Thymus (tissue), 11 donors: ENCODE measurements around the gene PATJ. TPM values are rescaled to one million over a fixed set of nuclear protein-coding genes. Genes with fewer than 3 reads are reported as not detected.
A peak's percentile ranks its signal among the peaks of the same experiment; 100 is the strongest.
"Not testable (repeated sequence)": the region's sequence is repeated elsewhere in the genome, so short reads cannot be mapped to it uniquely, and the experiment has no call there.

ENCODE experiments used
- DNase-seq, 9 donors: peaks; one replicate each; pipeline ENCODE4 v3.0.0-alpha.2; 2013; ENCODE audit warnings: low spot score in 9 of 9, low read depth in 6 of 9, missing footprints in 1 of 9
- H3K27ac ChIP-seq, 2 donors: one replicate each; pipeline ENCODE4 v1.5.1; 2013; ENCODE audit warnings: control low read depth in 1 of 2, low read depth in 1 of 2, low read length in 1 of 2, mild to moderate bottlenecking in 1 of 2, moderate library complexity in 1 of 2
- H3K27me3 ChIP-seq, 2 donors: one replicate each; pipeline ENCODE4 v1.5.1; 2013; ENCODE audit warnings: low read length in 1 of 2; ENCODE audit not compliant: control insufficient read depth in 2 of 2, insufficient read depth in 1 of 2
- H3K36me3 ChIP-seq, 2 donors: one replicate each; pipeline ENCODE4 v1.5.1; 2013; ENCODE audit warnings: low read length in 1 of 2, mild to moderate bottlenecking in 1 of 2, moderate library complexity in 1 of 2; ENCODE audit not compliant: control insufficient read depth in 2 of 2, insufficient read depth in 2 of 2
- H3K4me1 ChIP-seq, 2 donors: one replicate each; pipeline ENCODE4 v1.5.1; 2013; ENCODE audit warnings: low read length in 2 of 2; ENCODE audit not compliant: control insufficient read depth in 2 of 2, insufficient read depth in 2 of 2
- H3K4me3 ChIP-seq, 2 donors: one replicate each; pipeline ENCODE4 v1.5.1; 2013; ENCODE audit warnings: low read length in 2 of 2, control low read depth in 1 of 2, mild to moderate bottlenecking in 1 of 2
- H3K9me3 ChIP-seq, 2 donors: one replicate each; pipeline ENCODE4 v1.5.1; 2013; ENCODE audit warnings: low read length in 1 of 2, mild to moderate bottlenecking in 1 of 2; ENCODE audit not compliant: control insufficient read depth in 2 of 2, insufficient read depth in 1 of 2
- WGBS: extraction: QIAGEN DNeasy Blood & Tissue Kit; methylation state at CpG from one replicate; pipeline ENCODE4 v1.1.7; 2013; 5-methylcytosine and 5-hydroxymethylcytosine counted together
- polyA plus RNA-seq: library from polyadenylated mRNA; stranded (reverse); fragments of 200-250 nt; gene quantifications from one replicate; pipeline ENCODE4 v1.2.3, GENCODE V29; 2013
- total RNA-seq: library from RNA; stranded (reverse); fragments of 120-200 nt; gene quantifications from one replicate; pipeline ENCODE4 v1.2.4, GENCODE V29; 2013
- donor health status: healthy.

The PATJ gene
- total and polyA plus RNA-seq, 2 donors = 8.6 to 12.4 TPM

DNA sequence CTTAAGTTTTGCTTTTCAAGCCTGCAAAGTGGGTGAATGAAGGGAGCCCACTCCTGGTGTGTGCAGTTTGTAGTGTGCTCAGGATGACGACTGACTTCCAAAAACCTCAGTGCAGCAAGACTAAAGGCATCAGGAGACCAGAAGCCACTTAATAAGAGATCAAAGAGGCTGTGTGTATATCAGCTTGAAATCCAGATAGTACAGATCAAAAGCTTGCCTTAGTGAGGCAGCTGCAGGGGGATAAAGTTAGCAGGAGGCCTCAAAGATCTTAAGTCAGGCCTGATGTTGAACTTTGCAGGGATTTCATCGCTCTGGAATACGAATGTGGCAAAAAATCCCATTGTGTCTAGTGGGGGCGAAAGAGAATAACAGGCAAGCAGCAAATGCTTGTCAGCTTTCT, 99.8 kb downstream of the PATJ start:
- no peaks in the 10 kb centered on the region for H3K9me3 ChIP-seq
- no peaks in the 10 kb centered on the region for H3K4me1 ChIP-seq
- no peak for DNase-seq
- H3K27ac ChIP-seq = no peak overlapping the region
- no peak overlapping the region for H3K4me3 ChIP-seq
- H3K36me3 ChIP-seq = no peaks in the 10 kb centered on the region
- no peaks in the 10 kb centered on the region for H3K27me3 ChIP-seq
- 76% methylated on average over 4 of the region's 4 CpGs for WGBS

DNA sequence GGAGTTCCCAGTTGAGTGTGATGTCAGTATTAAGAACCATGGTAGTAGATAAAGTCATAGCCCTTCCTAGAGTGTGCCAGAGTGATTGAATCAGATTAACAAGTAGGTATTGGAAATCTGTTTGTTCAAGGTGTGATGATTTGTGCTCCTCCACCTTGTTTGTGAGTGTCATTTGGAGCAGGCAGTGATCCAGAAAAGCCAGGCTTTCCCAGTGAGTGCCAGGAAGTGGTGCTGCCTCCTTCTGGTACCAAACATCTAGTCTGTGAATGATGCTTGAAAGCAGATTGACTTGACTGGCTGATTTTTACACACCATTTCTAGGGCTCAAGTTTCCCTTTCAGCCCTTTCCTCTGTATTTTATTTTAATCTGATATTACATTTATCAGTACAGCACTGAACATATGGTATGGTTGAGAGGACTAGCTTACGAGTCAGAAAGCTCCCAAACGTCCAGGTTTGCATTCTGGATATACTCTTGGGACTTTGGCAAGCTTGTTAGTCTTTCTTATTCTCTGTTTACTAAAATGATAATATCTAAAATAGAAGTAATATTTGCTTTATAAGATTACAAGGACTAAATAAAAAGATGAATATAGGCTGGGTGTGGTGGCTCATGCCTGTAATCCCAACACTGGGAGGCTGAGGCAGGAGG, 100.7 kb downstream of the PATJ start:
- no peak for DNase-seq
- Histone ChIP-seq H3K9me3 (no peaks in the 10 kb centered on the region), H3K4me1 (no peaks in the 10 kb centered on the region), H3K27ac (no peak overlapping the region), H3K4me3 (no peak overlapping the region), H3K27me3 (no peaks in the 10 kb centered on the region), H3K36me3 (no peaks in the 10 kb centered on the region)
- 96% methylated on average over 2 of the region's 2 CpGs for WGBS

DNA sequence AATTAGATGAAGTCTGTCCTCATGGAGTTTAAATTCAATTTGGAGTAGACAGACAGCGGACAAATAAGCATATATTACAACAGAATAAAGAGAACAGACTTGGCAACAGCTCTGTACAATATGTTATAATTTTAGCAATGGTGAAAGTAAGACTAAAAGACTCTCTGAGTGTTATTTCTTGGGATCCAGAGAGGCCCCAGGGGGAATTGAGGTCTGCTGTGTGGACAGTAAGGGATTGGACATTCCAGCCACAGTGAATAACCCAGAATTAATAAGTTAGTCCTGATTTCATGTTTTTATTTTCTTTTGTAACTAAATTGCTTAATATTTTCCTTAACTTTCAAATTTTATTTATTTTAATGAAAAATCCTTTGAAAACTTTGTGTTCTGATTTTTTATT, 101.7 kb downstream of the PATJ start:
- Histone ChIP-seq H3K4me1 (no peaks in the 10 kb centered on the region), H3K36me3 (no peaks in the 10 kb centered on the region), H3K27me3 (no peaks in the 10 kb centered on the region), H3K27ac (no peak overlapping the region), H3K9me3 (no peaks in the 10 kb centered on the region), H3K4me3 (no peak overlapping the region)
- DNase-seq = no peak
- WGBS = 95% methylated on average over 1 of the region's 1 CpG

DNA sequence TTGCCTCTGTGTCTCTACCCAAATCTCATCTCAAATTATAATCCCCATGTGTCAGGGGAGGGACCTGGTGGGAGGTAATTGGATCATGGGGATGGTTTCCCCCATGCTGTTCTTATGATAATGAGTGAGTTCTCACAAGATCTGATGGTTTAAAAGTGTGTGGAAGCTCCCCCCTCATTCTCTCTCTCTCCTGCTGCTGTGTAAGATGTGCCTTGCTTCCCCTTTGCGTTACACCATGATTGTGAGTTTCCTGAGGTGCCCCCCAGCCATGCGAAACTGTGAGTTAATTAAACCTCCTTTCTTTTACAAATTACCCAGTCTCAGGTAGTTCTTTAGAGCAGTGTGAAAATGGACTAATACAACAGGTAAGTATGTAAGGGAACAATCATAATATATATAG, 102.4 kb downstream of the PATJ start:
- H3K9me3 ChIP-seq, H3K36me3 ChIP-seq, H3K4me3 ChIP-seq, DNase-seq, H3K4me1 ChIP-seq, H3K27me3 ChIP-seq, H3K27ac ChIP-seq: not testable (repeated sequence)
- WGBS = 99% methylated on average over 2 of the region's 2 CpGs

DNA sequence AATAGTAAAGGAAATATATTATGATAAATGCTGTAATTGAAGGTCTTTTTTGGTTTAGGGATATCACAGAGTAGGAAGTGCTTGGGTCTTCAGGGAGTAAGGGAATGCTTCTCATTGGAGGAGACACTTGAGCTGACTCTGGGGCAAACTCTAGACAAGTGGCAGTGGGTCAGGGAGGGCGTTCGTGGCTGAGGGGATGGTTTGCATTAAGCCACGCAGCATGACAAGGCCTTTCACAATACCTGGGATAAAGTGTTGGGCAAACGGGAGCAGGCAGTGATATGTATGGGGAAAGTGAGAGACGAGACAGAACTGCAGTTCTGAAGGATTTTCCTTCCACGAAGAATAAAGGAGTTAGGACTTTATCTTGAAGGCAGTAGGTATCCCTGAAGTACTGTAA, 109.0 kb downstream of the PATJ start:
- no peak for DNase-seq
- Histone ChIP-seq H3K36me3 (no peaks in the 10 kb centered on the region), H3K4me1 (no peaks in the 10 kb centered on the region), H3K4me3 (no peak overlapping the region), H3K27me3 (no peaks in the 10 kb centered on the region), H3K27ac (no peak overlapping the region), H3K9me3 (no peaks in the 10 kb centered on the region)
- WGBS = 97% methylated on average over 6 of the region's 6 CpGs

DNA sequence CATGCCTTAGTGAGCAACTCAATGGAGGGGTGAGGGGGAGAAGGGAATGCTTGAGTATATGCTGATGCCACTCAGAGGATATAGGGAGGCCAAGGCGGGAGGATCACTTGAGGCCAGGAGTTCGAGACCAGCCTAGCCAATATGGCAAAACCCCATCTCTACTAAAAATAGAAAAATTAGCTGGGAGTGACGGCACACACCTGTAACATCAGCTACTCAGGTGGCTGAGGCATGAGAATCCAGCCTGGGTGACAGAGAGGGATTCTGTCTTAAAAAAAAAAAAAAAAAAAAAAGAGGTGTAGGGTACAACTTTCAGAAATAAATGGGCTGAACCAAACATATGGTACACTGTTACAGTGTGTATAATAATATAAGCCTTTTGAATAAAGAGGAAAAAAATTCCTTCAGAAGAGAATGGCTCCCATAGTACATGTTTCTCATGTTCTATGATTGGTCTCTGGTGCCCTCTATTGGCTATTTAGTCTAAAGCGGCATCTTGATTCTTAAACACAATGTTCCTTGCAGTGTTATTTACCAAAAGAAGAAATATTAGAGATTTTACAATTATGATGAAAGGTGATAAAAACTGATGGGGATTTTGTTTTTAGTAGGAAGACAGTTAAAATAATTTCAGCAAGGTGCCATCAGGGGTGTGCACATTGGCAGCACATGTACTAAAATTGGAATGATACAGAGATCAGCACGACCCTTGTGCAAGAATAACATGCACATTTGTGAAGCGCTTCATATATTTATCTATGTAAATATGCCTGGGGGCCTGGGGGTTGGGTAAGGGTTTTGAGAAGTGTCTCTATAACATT, 109.8 kb downstream of the PATJ start:
- no peaks in the 10 kb centered on the region for H3K4me1 ChIP-seq

DNA sequence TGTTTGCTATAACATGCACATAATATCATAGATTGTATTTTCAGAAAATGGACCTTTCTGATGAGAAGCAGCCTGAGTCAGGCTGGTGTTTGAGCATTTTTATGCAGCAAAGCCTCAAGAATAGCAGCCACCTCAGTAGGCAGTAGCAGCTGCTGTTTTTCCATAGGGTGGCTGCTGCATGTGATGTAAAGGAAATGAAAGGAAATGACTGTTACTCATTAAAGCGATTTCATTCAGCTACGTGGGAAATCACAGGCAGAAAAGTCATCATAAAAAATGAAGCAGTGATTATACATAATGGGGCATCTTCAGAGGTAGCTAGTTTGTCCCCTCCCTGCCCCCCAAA, 110.4 kb downstream of the PATJ start:
- H3K27ac ChIP-seq = no peak overlapping the region
- H3K36me3 ChIP-seq = no peaks in the 10 kb centered on the region
- no peaks in the 10 kb centered on the region for H3K27me3 ChIP-seq
- H3K4me3 ChIP-seq = no peak overlapping the region
- H3K9me3 ChIP-seq = no peaks in the 10 kb centered on the region
- 90% methylated on average over 2 of the region's 2 CpGs for WGBS
- DNase-seq = no peak
- no peaks in the 10 kb centered on the region for H3K4me1 ChIP-seq

More for the DNA sequence above, 109.8 kb downstream of the PATJ start:
- no peak overlapping the region for H3K27ac ChIP-seq
- 84% methylated on average over 6 of the region's 6 CpGs for WGBS
- no peak overlapping the region for H3K4me3 ChIP-seq
- no peaks in the 10 kb centered on the region for H3K9me3 ChIP-seq
- no peaks in the 10 kb centered on the region for H3K36me3 ChIP-seq
- H3K27me3 ChIP-seq = no peaks in the 10 kb centered on the region
- DNase-seq = peak; percentile 27 to 83 (median 57)

DNA sequence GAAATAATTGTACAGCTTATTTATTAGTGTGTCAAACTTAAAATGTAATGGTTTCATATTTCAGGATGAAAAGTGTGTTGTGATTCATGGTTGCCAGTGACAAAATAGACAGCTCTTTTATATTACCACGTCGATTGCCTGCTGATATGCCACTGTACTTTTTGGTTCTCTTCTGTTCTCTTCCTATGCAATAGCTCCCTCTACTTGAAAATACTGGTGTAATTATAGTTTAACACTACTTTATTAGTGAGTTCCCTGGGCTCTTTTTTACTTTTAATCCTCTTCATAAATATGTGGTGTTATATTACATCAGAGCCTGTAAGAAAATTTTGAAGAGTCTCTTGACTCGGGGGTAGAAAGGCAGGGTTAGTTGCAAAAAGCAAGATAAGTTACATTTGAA, 111.3 kb downstream of the PATJ start:
- DNase-seq = no peak
- WGBS = 68% methylated on average over 3 of the region's 3 CpGs
- Histone ChIP-seq H3K36me3 (no peaks in the 10 kb centered on the region), H3K4me1 (no peaks in the 10 kb centered on the region), H3K4me3 (no peak overlapping the region), H3K27me3 (no peaks in the 10 kb centered on the region), H3K9me3 (no peaks in the 10 kb centered on the region), H3K27ac (no peak overlapping the region)

DNA sequence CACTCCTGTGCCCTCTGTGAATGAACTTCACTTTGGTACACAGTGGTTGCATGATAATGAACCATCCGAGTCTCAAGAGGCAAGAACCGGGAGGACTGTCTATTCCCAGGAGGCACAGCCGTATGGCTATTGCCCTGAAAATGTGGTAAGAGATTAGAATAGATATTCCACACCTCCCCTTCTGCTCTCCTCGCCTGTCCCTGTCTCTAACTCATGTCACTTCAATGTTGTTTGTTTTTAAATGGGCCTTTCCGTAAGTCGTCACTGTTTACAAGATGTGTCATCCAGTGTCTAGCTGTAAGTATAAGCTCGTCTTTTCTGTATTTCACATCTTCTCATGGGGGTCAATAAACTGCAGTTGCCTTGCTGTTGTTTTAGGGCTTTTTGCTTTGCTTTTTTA, 122.2 kb downstream of the PATJ start:
- DNase-seq = no peak
- Histone ChIP-seq H3K36me3 (no peaks in the 10 kb centered on the region), H3K4me1 (no peaks in the 10 kb centered on the region), H3K4me3 (no peak overlapping the region), H3K9me3 (peaks cover 0 to 4% of the 10 kb centered on the region in 2 donors), H3K27me3 (no peaks in the 10 kb centered on the region), H3K27ac (no peak overlapping the region)
- 97% methylated on average over 7 of the region's 7 CpGs for WGBS
